HepG2 (cell line): ENCODE data around the gene CNTN4. TPM values are rescaled to one million over a fixed set of nuclear protein-coding genes. Genes with fewer than 3 reads are reported as not detected.

Source experiments
- ATAC-seq: fragments of 200-7000 bp; cut with Tn5 transposase; 3 replicates; pipeline ENCODE4 v1.9.1; 2020; ENCODE audit warnings: mild to moderate bottlenecking, moderate library complexity
- BruUV-seq: library from RNA; stranded (reverse); fragments of 400-500 nt; replicated peaks from 2 replicates; lab custom pipeline; 2021; lab: Mats Ljungman, UMichigan
- CTCF ChIA-PET: fragments of 300-600 bp; formaldehyde crosslinking; extraction: SDS; loops from one replicate; lab custom pipeline; 2021; ENCODE audit warnings: low total read pairs, inconsistent platforms, low intra/inter-chr PET ratio; lab: Yijun Ruan, JAX
- POLR2A ChIA-PET: fragments of 350-600 bp; sonication (Branson Sonifier 250); formaldehyde crosslinking; loops from one replicate; lab custom pipeline; 2020; ENCODE audit warnings: antibody characterized with exemption, inconsistent platforms; lab: Yijun Ruan, JAX
- DNase-seq: peaks from one replicate; pipeline ENCODE4 v3.0.0-alpha.2; 2015; ENCODE audit warnings: low spot score
- FAIRE-seq: peaks from 3 replicates; lab custom pipeline; 2011; peaks lifted over from hg19 to GRCh38; lab: Jason Lieb, UNC
- H2AFZ ChIP-seq: one replicate; pipeline ENCODE4 v1.6.1; 2011; ENCODE audit warnings: low read length, inconsistent platforms
- H3K27ac ChIP-seq: fragments of 300-600 bp; 3 replicates; pipeline ENCODE4 v1.8.0; 2011; ENCODE audit warnings: mixed run types, mild to moderate bottlenecking, mixed read lengths, low read length, inconsistent platforms; ENCODE audit not compliant: insufficient read depth; ENCODE audit errors: extremely low read length
- H3K27me3 ChIP-seq, 2 experiments: fragments of 200-600 bp in 1 of 2; 2 replicates in 1 of 2; 3 replicates in 1 of 2; pipeline versions ENCODE4 v1.6.0 to v1.8.0; 2011; ENCODE audit warnings: low read length in 2 of 2, mild to moderate bottlenecking in 2 of 2, moderate library complexity in 2 of 2, inconsistent platforms in 1 of 2; ENCODE audit not compliant: insufficient read depth in 2 of 2, control insufficient read depth in 1 of 2
- H3K36me3 ChIP-seq, 2 experiments: fragments of 200-600 bp in 1 of 2; replicated peaks in 1 of 2; 2 replicates in 1 of 2; 3 replicates in 1 of 2; pipeline versions ENCODE4 v1.5.1 to v1.8.0; 2011; ENCODE audit warnings: low read length in 2 of 2, inconsistent platforms in 1 of 2; ENCODE audit not compliant: insufficient read depth in 2 of 2, control insufficient read depth in 1 of 2
- H3K4me1 ChIP-seq: 2 replicates; pipeline ENCODE4 v1.5.1; 2012; ENCODE audit warnings: low read length, inconsistent platforms; ENCODE audit not compliant: insufficient read depth
- H3K4me2 ChIP-seq: 2 replicates; pipeline ENCODE4 v1.6.0; 2011; ENCODE audit warnings: low read depth, low read length, inconsistent platforms
- H3K4me3 ChIP-seq, 3 experiments: fragments of 200-600 bp in 1 of 3; sonication (generic), shearing (Covaris generic) in 1 of 3; replicated peaks in 1 of 3; 2 replicates each; pipeline ENCODE4 v1.5.1; 2011 to 2016; ENCODE audit warnings: low read length in 3 of 3, inconsistent platforms in 2 of 3, low read depth in 2 of 3, mild to moderate bottlenecking in 2 of 3, control low read depth in 1 of 3, mixed read lengths in 1 of 3; ENCODE audit not compliant: insufficient read depth in 1 of 3
- H3K79me2 ChIP-seq: one replicate; pipeline ENCODE4 v1.6.1; 2011; ENCODE audit warnings: low read length, inconsistent platforms; ENCODE audit not compliant: insufficient read depth
- H3K9ac ChIP-seq: 2 replicates; pipeline ENCODE4 v1.6.0; 2011; ENCODE audit warnings: mild to moderate bottlenecking, low read depth, low read length, inconsistent platforms; ENCODE audit not compliant: insufficient read depth
- H3K9me3 ChIP-seq: 2 replicates; pipeline ENCODE4 v1.5.1; 2012; ENCODE audit warnings: mild to moderate bottlenecking, low read length
- H4K20me1 ChIP-seq: 2 replicates; pipeline ENCODE4 v1.6.0; 2011; ENCODE audit warnings: inconsistent platforms, mild to moderate bottlenecking, low read length, moderate library complexity; ENCODE audit not compliant: insufficient read depth
- ARID2 ChIP-seq: sonication (generic); formaldehyde crosslinking; IDR thresholded peaks from 2 replicates; pipeline ENCODE4 v1.8.1; 2022; ENCODE audit warnings: mild to moderate bottlenecking, missing genetic modification reagents, borderline replicate concordance
- DBP ChIP-seq: sonication (generic); formaldehyde crosslinking; IDR thresholded peaks from 2 replicates; pipeline ENCODE4 v1.4.0; 2020; ENCODE audit warnings: missing genetic modification reagents; ENCODE audit errors: not compliant biosample characterization
- KIAA2018 ChIP-seq: sonication (generic); formaldehyde crosslinking; IDR thresholded peaks from 2 replicates; pipeline ENCODE4 v1.5.0; 2020; ENCODE audit warnings: mild to moderate bottlenecking, missing genetic modification reagents, borderline replicate concordance
- MATR3 ChIP-seq: sonication (generic); formaldehyde crosslinking; IDR thresholded peaks from 2 replicates; pipeline ENCODE4 v1.4.0; 2020; ENCODE audit warnings: missing genetic modification reagents
- TEAD2 ChIP-seq: sonication (generic); formaldehyde crosslinking; IDR thresholded peaks from 2 replicates; pipeline ENCODE4 v1.9.0; 2021; ENCODE audit warnings: missing genetic modification reagents
- TFDP2 ChIP-seq: sonication (generic); formaldehyde crosslinking; IDR thresholded peaks from 2 replicates; pipeline ENCODE4 v1.4.0; 2020; ENCODE audit warnings: missing genetic modification reagents
- THAP8 ChIP-seq: sonication (generic); formaldehyde crosslinking; IDR thresholded peaks from 2 replicates; pipeline ENCODE4 v1.5.1; 2020; ENCODE audit warnings: missing genetic modification reagents, mild to moderate bottlenecking, borderline replicate concordance
- ZNF563 ChIP-seq: sonication (generic); formaldehyde crosslinking; IDR thresholded peaks from 2 replicates; pipeline ENCODE4 v1.8.0; 2022; ENCODE audit warnings: mild to moderate bottlenecking, moderate library complexity, missing genetic modification reagents
- ZNF704 ChIP-seq: sonication (generic); formaldehyde crosslinking; IDR thresholded peaks from 2 replicates; pipeline ENCODE4 v1.8.1; 2023; ENCODE audit warnings: mild to moderate bottlenecking, inconsistent platforms, moderate library complexity, missing genetic modification reagents, borderline replicate concordance
- ZNF720 ChIP-seq: sonication (generic); formaldehyde crosslinking; IDR thresholded peaks from 2 replicates; pipeline ENCODE4 v1.4.0; 2020; ENCODE audit warnings: missing genetic modification reagents
- WGBS: methylation state at CpG from one replicate; pipeline ENCODE4 v1.1.6; 2017; ENCODE audit warnings: low lambda C conversion rate; 5-methylcytosine and 5-hydroxymethylcytosine counted together
- in situ Hi-C: cut with HindIII; loops from 2 replicates; pipeline ENCODE4 v1.10.0; 2017; ENCODE audit warnings: low pct_unique_long_range_greater_than_20kb; ENCODE audit not compliant: extremely low pct_ligation_motif_present
- intact Hi-C: fragments of 100-400 bp; cut with micrococcal nuclease; formaldehyde crosslinking; loops from one replicate; pipeline ENCODE4 v1.10.0; 2022; ENCODE audit not compliant: unreplicated experiment
- polyA plus RNA-seq, 8 experiments: library from polyadenylated mRNA; depleted of rRNA in 3 of 8; stranded (reverse) in 7 of 8; unstranded in 1 of 8; fragments of >200 nt; fragmentation: Illumina TruSeq in 4 of 8; extraction: Trizol in 4 of 8; gene quantifications; 2 replicates each; pipeline versions ENCODE4 v1.2.1 to v1.2.3, GENCODE V29; 2011 to 2016; ENCODE audit warnings: low read depth in 4 of 8, missing spikeins in 1 of 8, mixed read lengths in 1 of 8; ENCODE audit not compliant: insufficient read depth in 1 of 8
- total RNA-seq, 5 experiments: library from RNA; depleted of rRNA; stranded (reverse); fragments of >200 nt; fragmentation: Illumina TruSeq; extraction: Trizol; gene quantifications; 2 replicates each; pipeline ENCODE4 v1.2.3, GENCODE V29; 2016; ENCODE audit warnings: low read depth in 1 of 5

Gene CNTN4
- total and polyA plus RNA-seq, 2 of the 13 experiments (the other 11 are each of a cell fraction or from before 2014, with no cell fraction given) = 0.01 to 0.13 TPM

GRCh38 chr3:2976212-2976611 is 877.5 kb downstream of the CNTN4 start:
- TF ChIP-seq DBP (CRISPR knock-in tag) (no peak), THAP8 (no peak), TFDP2 (CRISPR knock-in tag) (no peak), ZNF704 (no peak), ZNF720 (CRISPR knock-in tag) (no peak), ZNF563 (CRISPR knock-in tag) (no peak), MATR3 (no peak), KIAA2018 (CRISPR knock-in tag) (no peak), TEAD2 (CRISPR knock-in tag) (no peak), ARID2 (no peak)
- H3K27ac ChIP-seq = no peak overlapping the region
- ChIA-PET CTCF (no interaction called here), POLR2A (no interaction called here)
- 4% methylated on average over 3 of the region's 3 CpGs for WGBS
- intact Hi-C loops = no loop called here
- no peaks in the 10 kb centered on the region for H3K4me1 ChIP-seq
- BruUV-seq = no TSS peak
- 0 out of 5 replicates have a peak, but pooled peaks cover 0 to 7% of the 10 kb centered on the region in 2 experiments for H3K27me3 ChIP-seq
- no peak overlapping the region for H3K9ac ChIP-seq
- no peaks in the 10 kb centered on the region for H4K20me1 ChIP-seq
- no peaks in the 10 kb centered on the region for H3K9me3 ChIP-seq
- H3K4me3 ChIP-seq = no peak overlapping the region
- ATAC-seq = no peak
- no peaks in the 10 kb centered on the region for H3K36me3 ChIP-seq
- no peaks in the 10 kb centered on the region for H3K79me2 ChIP-seq
- H3K4me2 ChIP-seq = no peak overlapping the region
- H2AFZ ChIP-seq = no peak overlapping the region
- no peak for FAIRE-seq
- in situ Hi-C loops = no loop called here
- no peak for DNase-seq
